ENCODE measurements around the gene FFAR3. TPM values are rescaled to one million over a fixed set of nuclear protein-coding genes. Genes with fewer than 3 reads are reported as not detected.

FFAR3 gene, protein sequence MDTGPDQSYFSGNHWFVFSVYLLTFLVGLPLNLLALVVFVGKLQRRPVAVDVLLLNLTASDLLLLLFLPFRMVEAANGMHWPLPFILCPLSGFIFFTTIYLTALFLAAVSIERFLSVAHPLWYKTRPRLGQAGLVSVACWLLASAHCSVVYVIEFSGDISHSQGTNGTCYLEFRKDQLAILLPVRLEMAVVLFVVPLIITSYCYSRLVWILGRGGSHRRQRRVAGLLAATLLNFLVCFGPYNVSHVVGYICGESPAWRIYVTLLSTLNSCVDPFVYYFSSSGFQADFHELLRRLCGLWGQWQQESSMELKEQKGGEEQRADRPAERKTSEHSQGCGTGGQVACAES
- total RNA-seq (2014; rRNA removed): not detected in 2 replicates
- Bru-seq, nascent RNA: not detected
- BruChase-seq, experiment 1, labeled RNA remaining after a 6-hour chase: not detected
- BruChase-seq, experiment 2, labeled RNA remaining after a 2-hour chase: not detected
- long read RNA-seq: 0 reads

DNA sequence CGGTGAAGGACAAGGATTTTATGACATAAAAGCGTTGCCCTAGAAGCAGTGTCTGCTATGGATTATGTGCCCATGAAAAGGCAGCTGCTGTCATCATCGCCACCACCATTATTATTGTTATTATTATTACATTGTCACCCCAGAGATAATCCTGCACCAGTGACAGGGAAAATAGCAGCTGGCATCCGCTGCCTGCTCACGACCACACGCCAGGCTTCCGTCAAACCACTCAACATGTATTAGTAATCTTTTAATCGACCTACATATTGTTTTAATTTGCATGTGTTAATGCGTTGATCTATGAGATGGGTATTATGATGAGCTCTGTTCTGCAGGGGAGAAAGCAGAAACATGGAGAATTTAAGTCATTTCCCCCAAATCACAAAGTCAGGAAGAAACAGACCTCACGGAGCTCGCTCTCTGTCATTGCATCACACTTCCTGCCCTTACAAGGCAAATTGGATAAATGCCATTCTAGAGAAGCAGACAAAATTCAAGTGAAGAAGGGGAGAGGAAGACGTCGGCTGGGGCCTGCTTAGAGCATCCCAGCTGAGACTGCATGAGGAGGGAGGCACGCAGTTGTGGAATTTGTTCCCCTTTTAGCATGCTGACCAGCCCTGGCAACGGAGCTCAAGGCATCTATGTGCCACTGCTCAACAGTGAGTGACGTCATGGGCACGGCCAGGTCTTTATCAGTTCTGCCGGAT, at the start of gene FFAR3:
Gene FFAR3, plus strand, starts transcription at position 594 of the 707 bp plus-strand sequence. CDS start 431 bp downstream, outside the sequence.
- Histone ChIP-seq H3K9me2 (replicated peaks; ENCODE audit: low read length) (no peaks in the 10 kb centered on the region), H2AFZ (ENCODE audit: low read length) (no peak within 1 kb of the TSS), H3K79me2 (ENCODE audit: low read length) (no peaks in the 10 kb centered on the region), H3K4me1 (ENCODE audit: insufficient read depth, low read length) (no peaks in the 10 kb centered on the region), H3K4me2 (ENCODE audit: low read length) (no peak within 1 kb of the TSS), H3K36me3 (ENCODE audit: low read depth, low read length) (no peaks in the 10 kb centered on the region), H3K27ac (ENCODE audit: low read length) (no peak within 1 kb of the TSS), H3K9me3 (ENCODE audit: low read length) (no peaks in the 10 kb centered on the region), H3K9ac (ENCODE audit: low read length) (no peak within 1 kb of the TSS), H3K4me3 (ENCODE audit: low read length) (no peak within 1 kb of the TSS), H3K27me3 (ENCODE audit: low read length) (peaks cover 10% of the 10 kb centered on the region; the same call in 1 of the 2 replicates), H3F3A (ENCODE audit: low read length, unreplicated experiment) (no peaks in the 10 kb centered on the region), H4K20me1 (ENCODE audit: low read length) (no peaks in the 10 kb centered on the region)
- ATAC-seq (no peak), DNase-seq (no peak)
- no peak for TF ChIP-seq EZH2phosphoT487 (IDR thresholded peaks at IDR 0.05; ENCODE audit: borderline replicate concordance, low read length)
- TF ChIP-seq EZH2 (IDR thresholded peaks at IDR 0.05; ENCODE audit: low read length, unreplicated experiment): no peak
- TF ChIP-seq, protein P1, sequence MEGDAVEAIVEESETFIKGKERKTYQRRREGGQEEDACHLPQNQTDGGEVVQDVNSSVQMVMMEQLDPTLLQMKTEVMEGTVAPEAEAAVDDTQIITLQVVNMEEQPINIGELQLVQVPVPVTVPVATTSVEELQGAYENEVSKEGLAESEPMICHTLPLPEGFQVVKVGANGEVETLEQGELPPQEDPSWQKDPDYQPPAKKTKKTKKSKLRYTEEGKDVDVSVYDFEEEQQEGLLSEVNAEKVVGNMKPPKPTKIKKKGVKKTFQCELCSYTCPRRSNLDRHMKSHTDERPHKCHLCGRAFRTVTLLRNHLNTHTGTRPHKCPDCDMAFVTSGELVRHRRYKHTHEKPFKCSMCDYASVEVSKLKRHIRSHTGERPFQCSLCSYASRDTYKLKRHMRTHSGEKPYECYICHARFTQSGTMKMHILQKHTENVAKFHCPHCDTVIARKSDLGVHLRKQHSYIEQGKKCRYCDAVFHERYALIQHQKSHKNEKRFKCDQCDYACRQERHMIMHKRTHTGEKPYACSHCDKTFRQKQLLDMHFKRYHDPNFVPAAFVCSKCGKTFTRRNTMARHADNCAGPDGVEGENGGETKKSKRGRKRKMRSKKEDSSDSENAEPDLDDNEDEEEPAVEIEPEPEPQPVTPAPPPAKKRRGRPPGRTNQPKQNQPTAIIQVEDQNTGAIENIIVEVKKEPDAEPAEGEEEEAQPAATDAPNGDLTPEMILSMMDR (conservative IDR thresholded peaks at IDR 0.05; ENCODE audit: low read depth, low read length): no peak
- intact Hi-C loops (cut with micrococcal nuclease): no loop called here
- CTCF ChIA-PET: no interaction called here
- BruUV-seq (replicated peaks): no TSS peak
- POLR2A ChIA-PET (ENCODE audit: unreplicated experiment): no interaction called here

DNA sequence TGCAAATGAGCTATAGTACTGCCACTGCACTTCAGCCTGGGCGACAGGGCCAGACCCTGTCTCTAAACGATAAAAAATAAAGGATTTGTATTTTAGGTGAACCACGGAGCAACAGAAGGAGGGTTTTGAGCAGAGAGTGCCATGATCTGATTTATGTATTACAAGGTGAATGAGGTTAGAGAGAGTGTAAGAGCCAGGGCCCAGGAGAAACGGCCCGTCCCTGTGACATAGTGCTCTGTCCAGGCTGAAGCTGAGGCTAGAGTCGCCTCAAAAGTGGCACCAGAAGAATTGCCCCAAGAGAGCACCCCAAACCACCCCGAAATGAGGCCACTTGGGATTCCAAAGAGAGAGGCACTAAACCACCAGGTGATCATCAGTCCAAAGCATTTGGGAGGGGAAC, 49.4 kb upstream of the FFAR3 start:
- no peaks in the 10 kb centered on the region for H3K27me3 ChIP-seq (ENCODE audit: low read length)
- no peak for TF ChIP-seq EZH2phosphoT487 (IDR thresholded peaks at IDR 0.05; ENCODE audit: borderline replicate concordance, low read length)
- TF ChIP-seq EZH2 (IDR thresholded peaks at IDR 0.05; ENCODE audit: low read length, unreplicated experiment): no peak
- TF ChIP-seq, protein P1 (conservative IDR thresholded peaks at IDR 0.05; ENCODE audit: low read depth, low read length): no peak
- no peak overlapping the region for H2AFZ ChIP-seq (ENCODE audit: low read length)
- H3K4me3 ChIP-seq (ENCODE audit: low read length): no peak overlapping the region
- H3K9ac ChIP-seq (ENCODE audit: low read length): no peak overlapping the region
- no peak overlapping the region for H3K27ac ChIP-seq (ENCODE audit: low read length)
- H3K4me1 ChIP-seq (ENCODE audit: insufficient read depth, low read length): no peaks in the 10 kb centered on the region
- H3F3A ChIP-seq (ENCODE audit: low read length, unreplicated experiment): no peaks in the 10 kb centered on the region
- no peaks in the 10 kb centered on the region for H4K20me1 ChIP-seq (ENCODE audit: low read length)
- ChIA-PET POLR2A (ENCODE audit: unreplicated experiment) (no interaction called here), CTCF (no interaction called here)
- no peaks in the 10 kb centered on the region for H3K79me2 ChIP-seq (ENCODE audit: low read length)
- ATAC-seq (no peak), DNase-seq (no peak)
- H3K4me2 ChIP-seq (ENCODE audit: low read length): no peak overlapping the region
- intact Hi-C loops (cut with micrococcal nuclease): no loop called here
- BruUV-seq (replicated peaks): no TSS peak
- no peaks in the 10 kb centered on the region for H3K9me2 ChIP-seq (replicated peaks; ENCODE audit: low read length)
- H3K9me3 ChIP-seq (ENCODE audit: low read length): no peaks in the 10 kb centered on the region
- H3K36me3 ChIP-seq (ENCODE audit: low read depth, low read length): no peaks in the 10 kb centered on the region
